ENCODE measurements around the gene RNF169.
"Not testable (repeated sequence)": the region's sequence is repeated elsewhere in the genome, so short reads cannot be mapped to it uniquely, and the experiment has no call there.

RNF169 gene

GRCh38 chr11:74768172-74768651, 19.6 kb downstream of the RNF169 start:
- not testable (repeated sequence) for DNase-seq (ENCODE audit: low spot score)

- DNase-seq (ENCODE audit: low spot score), result no peak
These were observed 20.5 kb downstream of the RNF169 start for GRCh38 chr11:74769055-74769707.

- DNase-seq (ENCODE audit: low spot score), result no peak
These were observed 21.8 kb downstream of the RNF169 start for GRCh38 chr11:74770456-74770855.

GRCh38 chr11:74771139-74771538, 22.5 kb downstream of the RNF169 start:
- no peak for DNase-seq (ENCODE audit: low spot score)

- DNase-seq (ENCODE audit: low spot score), result no peak
These were observed 24.8 kb downstream of the RNF169 start for GRCh38 chr11:74773476-74773875.

GRCh38 chr11:74775762-74776161, 27.1 kb downstream of the RNF169 start:
- no peak for DNase-seq (ENCODE audit: low spot score)

GRCh38 chr11:74776546-74776945, 27.9 kb downstream of the RNF169 start:
- no peak for DNase-seq (ENCODE audit: low spot score)

GRCh38 chr11:74777038-74777437, 28.4 kb downstream of the RNF169 start:
- DNase-seq (ENCODE audit: low spot score), result no peak

GRCh38 chr11:74777877-74778276, 29.2 kb downstream of the RNF169 start:
- DNase-seq (ENCODE audit: low spot score), result no peak

- no peak for DNase-seq (ENCODE audit: low spot score)
These were observed 29.9 kb downstream of the RNF169 start for GRCh38 chr11:74778581-74778980.

- DNase-seq (ENCODE audit: low spot score), result no peak
These were observed 31.8 kb downstream of the RNF169 start for GRCh38 chr11:74780248-74781005.

- DNase-seq (ENCODE audit: low spot score), result peak; percentile 84
These were observed 34.7 kb downstream of the RNF169 start for GRCh38 chr11:74783241-74783871.

- DNase-seq (ENCODE audit: low spot score), result no peak
These were observed 35.6 kb downstream of the RNF169 start for GRCh38 chr11:74784234-74784633.

- no peak for DNase-seq (ENCODE audit: low spot score)
These were observed 36.1 kb downstream of the RNF169 start for GRCh38 chr11:74784726-74785125.

- DNase-seq (ENCODE audit: low spot score), result no peak
These were observed 37.9 kb downstream of the RNF169 start for GRCh38 chr11:74786574-74786973.

- DNase-seq (ENCODE audit: low spot score), result no peak
These were observed 42.9 kb downstream of the RNF169 start for GRCh38 chr11:74791333-74792100.

- no peak for DNase-seq (ENCODE audit: low spot score)
These were observed 57.6 kb downstream of the RNF169 start for GRCh38 chr11:74806267-74806666.

GRCh38 chr11:74809801-74810200, 61.2 kb downstream of the RNF169 start:
- DNase-seq (ENCODE audit: low spot score), result no peak

GRCh38 chr11:74815966-74816365, 67.3 kb downstream of the RNF169 start:
- DNase-seq (ENCODE audit: low spot score), result peak; percentile 71

GRCh38 chr11:74816664-74817063, 68.0 kb downstream of the RNF169 start:
- DNase-seq (ENCODE audit: low spot score), result no peak

- no peak for DNase-seq (ENCODE audit: low spot score)
These were observed 69.8 kb downstream of the RNF169 start for GRCh38 chr11:74818283-74818946.

- no peak for DNase-seq (ENCODE audit: low spot score)
These were observed 70.8 kb downstream of the RNF169 start for GRCh38 chr11:74819400-74819799.
